Measurements from ENCODE around the gene MDN1.
A peak's percentile ranks its signal among the peaks of the same experiment; 100 is the strongest.
"Not testable (repeated sequence)": the region's sequence is repeated elsewhere in the genome, so short reads cannot be mapped to it uniquely, and the experiment has no call there.

Gene MDN1, protein sequence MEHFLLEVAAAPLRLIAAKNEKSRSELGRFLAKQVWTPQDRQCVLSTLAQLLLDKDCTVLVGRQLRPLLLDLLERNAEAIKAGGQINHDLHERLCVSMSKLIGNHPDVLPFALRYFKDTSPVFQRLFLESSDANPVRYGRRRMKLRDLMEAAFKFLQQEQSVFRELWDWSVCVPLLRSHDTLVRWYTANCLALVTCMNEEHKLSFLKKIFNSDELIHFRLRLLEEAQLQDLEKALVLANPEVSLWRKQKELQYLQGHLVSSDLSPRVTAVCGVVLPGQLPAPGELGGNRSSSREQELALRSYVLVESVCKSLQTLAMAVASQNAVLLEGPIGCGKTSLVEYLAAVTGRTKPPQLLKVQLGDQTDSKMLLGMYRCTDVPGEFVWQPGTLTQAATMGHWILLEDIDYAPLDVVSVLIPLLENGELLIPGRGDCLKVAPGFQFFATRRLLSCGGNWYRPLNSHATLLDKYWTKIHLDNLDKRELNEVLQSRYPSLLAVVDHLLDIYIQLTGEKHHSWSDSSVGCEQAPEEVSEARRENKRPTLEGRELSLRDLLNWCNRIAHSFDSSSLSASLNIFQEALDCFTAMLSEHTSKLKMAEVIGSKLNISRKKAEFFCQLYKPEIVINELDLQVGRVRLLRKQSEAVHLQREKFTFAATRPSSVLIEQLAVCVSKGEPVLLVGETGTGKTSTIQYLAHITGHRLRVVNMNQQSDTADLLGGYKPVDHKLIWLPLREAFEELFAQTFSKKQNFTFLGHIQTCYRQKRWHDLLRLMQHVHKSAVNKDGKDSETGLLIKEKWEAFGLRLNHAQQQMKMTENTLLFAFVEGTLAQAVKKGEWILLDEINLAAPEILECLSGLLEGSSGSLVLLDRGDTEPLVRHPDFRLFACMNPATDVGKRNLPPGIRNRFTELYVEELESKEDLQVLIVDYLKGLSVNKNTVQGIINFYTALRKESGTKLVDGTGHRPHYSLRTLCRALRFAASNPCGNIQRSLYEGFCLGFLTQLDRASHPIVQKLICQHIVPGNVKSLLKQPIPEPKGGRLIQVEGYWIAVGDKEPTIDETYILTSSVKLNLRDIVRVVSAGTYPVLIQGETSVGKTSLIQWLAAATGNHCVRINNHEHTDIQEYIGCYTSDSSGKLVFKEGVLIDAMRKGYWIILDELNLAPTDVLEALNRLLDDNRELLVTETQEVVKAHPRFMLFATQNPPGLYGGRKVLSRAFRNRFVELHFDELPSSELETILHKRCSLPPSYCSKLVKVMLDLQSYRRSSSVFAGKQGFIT (N-terminal part only)

GRCh38 chr6:89819336-89820130 lies at the start of gene MDN1:
MDN1 (minus strand) TSS chr6:89819794; CDS start chr6:89819607, 187 bp downstream.
- Histone ChIP-seq H3K9me3 (ENCODE audit: control insufficient read depth, insufficient read depth, low read length) (no peaks in the 10 kb centered on the region), H3K9ac (ENCODE audit: low read depth, low read length) (peak within 1 kb of the TSS; percentile 98), H3K27me3 (ENCODE audit: control insufficient read depth, insufficient read depth, low read length) (no peaks in the 10 kb centered on the region), H3K4me3 (ENCODE audit: low read depth, low read length) (peak within 1 kb of the TSS; percentile 79), H3K36me3 (ENCODE audit: control insufficient read depth, insufficient read depth, low read length) (peaks cover 5% of the 10 kb centered on the region), H3K4me1 (ENCODE audit: control insufficient read depth, insufficient read depth, low read length) (peaks cover 4% of the 10 kb centered on the region)

GRCh38 chr6:89866024-89866678 lies 46.6 kb upstream of the MDN1 start:
- no peaks in the 10 kb centered on the region for H3K9me3 ChIP-seq (ENCODE audit: control insufficient read depth, insufficient read depth, low read length)
- peaks cover 44% of the 10 kb centered on the region for H3K36me3 ChIP-seq (ENCODE audit: control insufficient read depth, insufficient read depth, low read length)
- no peaks in the 10 kb centered on the region for H3K27me3 ChIP-seq (ENCODE audit: control insufficient read depth, insufficient read depth, low read length)
- H3K4me3 ChIP-seq (ENCODE audit: low read depth, low read length), result no peak overlapping the region
- H3K9ac ChIP-seq (ENCODE audit: low read depth, low read length), result no peak overlapping the region
- H3K4me1 ChIP-seq (ENCODE audit: control insufficient read depth, insufficient read depth, low read length), result no peaks in the 10 kb centered on the region

DNA sequence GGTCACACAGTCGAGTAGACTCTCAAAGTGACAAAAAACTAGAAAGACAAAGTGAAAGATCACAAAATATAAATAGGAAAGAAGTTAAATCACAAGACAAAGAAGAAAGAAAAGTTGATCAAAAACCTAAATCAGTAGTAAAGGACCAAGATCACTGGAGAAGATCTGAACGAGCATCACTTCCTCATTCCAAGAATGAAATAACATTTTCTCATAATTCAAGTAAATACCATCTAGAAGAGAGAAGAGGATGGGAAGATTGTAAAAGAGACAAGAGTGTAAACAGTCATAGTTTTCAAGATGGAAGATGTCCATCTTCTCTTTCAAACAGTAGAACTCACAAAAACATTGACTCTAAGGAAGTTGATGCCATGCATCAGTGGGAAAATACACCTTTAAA lies 43.1 kb upstream of the MDN1 start:
- no peaks in the 10 kb centered on the region for H3K9me3 ChIP-seq (ENCODE audit: control insufficient read depth, insufficient read depth, low read length)
- H3K36me3 ChIP-seq (ENCODE audit: control insufficient read depth, insufficient read depth, low read length), result peaks cover 43% of the 10 kb centered on the region
- H3K9ac ChIP-seq (ENCODE audit: low read depth, low read length), result no peak overlapping the region
- no peak overlapping the region for H3K4me3 ChIP-seq (ENCODE audit: low read depth, low read length)
- H3K27me3 ChIP-seq (ENCODE audit: control insufficient read depth, insufficient read depth, low read length), result no peaks in the 10 kb centered on the region
- H3K4me1 ChIP-seq (ENCODE audit: control insufficient read depth, insufficient read depth, low read length), result no peaks in the 10 kb centered on the region

DNA sequence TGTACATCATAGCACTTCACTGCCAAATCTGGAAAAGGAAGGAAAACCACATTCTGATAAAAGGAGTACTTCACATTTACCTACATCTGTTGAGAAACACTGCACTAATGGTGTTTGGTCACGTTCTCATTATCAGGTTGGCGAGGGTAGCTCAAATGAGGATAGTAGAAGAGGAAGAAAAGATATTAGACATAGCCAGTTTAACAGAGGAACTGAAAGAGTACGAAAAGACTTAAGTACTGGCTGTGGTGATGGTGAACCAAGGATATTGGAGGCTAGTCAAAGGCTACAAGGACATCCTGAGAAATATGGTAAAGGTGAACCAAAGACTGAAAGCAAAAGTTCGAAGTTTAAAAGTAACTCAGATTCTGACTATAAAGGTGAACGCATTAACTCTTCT lies 42.7 kb upstream of the MDN1 start:
- no peaks in the 10 kb centered on the region for H3K9me3 ChIP-seq (ENCODE audit: control insufficient read depth, insufficient read depth, low read length)
- H3K9ac ChIP-seq (ENCODE audit: low read depth, low read length), result no peak overlapping the region
- peaks cover 42% of the 10 kb centered on the region for H3K36me3 ChIP-seq (ENCODE audit: control insufficient read depth, insufficient read depth, low read length)
- no peaks in the 10 kb centered on the region for H3K4me1 ChIP-seq (ENCODE audit: control insufficient read depth, insufficient read depth, low read length)
- H3K27me3 ChIP-seq (ENCODE audit: control insufficient read depth, insufficient read depth, low read length), result no peaks in the 10 kb centered on the region
- no peak overlapping the region for H3K4me3 ChIP-seq (ENCODE audit: low read depth, low read length)

- Histone ChIP-seq H3K27me3 (ENCODE audit: control insufficient read depth, insufficient read depth, low read length) (no peaks in the 10 kb centered on the region), H3K4me1 (ENCODE audit: control insufficient read depth, insufficient read depth, low read length) (no peaks in the 10 kb centered on the region), H3K36me3 (ENCODE audit: control insufficient read depth, insufficient read depth, low read length) (peaks cover 36% of the 10 kb centered on the region), H3K9ac (ENCODE audit: low read depth, low read length) (no peak overlapping the region), H3K4me3 (ENCODE audit: low read depth, low read length) (no peak overlapping the region), H3K9me3 (ENCODE audit: control insufficient read depth, insufficient read depth, low read length) (no peaks in the 10 kb centered on the region)
Measured at GRCh38 chr6:89859744-89860143, 40.1 kb upstream of the MDN1 start.

- peaks cover 25% of the 10 kb centered on the region for H3K36me3 ChIP-seq (ENCODE audit: control insufficient read depth, insufficient read depth, low read length)
- no peaks in the 10 kb centered on the region for H3K27me3 ChIP-seq (ENCODE audit: control insufficient read depth, insufficient read depth, low read length)
- no peaks in the 10 kb centered on the region for H3K9me3 ChIP-seq (ENCODE audit: control insufficient read depth, insufficient read depth, low read length)
- H3K9ac ChIP-seq (ENCODE audit: low read depth, low read length), result no peak overlapping the region
- no peak overlapping the region for H3K4me3 ChIP-seq (ENCODE audit: low read depth, low read length)
- H3K4me1 ChIP-seq (ENCODE audit: control insufficient read depth, insufficient read depth, low read length), result no peaks in the 10 kb centered on the region
Measured at GRCh38 chr6:89858041-89858440, 38.4 kb upstream of the MDN1 start.

- H3K4me1 ChIP-seq (ENCODE audit: control insufficient read depth, insufficient read depth, low read length), result no peaks in the 10 kb centered on the region
- H3K4me3 ChIP-seq (ENCODE audit: low read depth, low read length), result no peak overlapping the region
- H3K9ac ChIP-seq (ENCODE audit: low read depth, low read length), result no peak overlapping the region
- H3K36me3 ChIP-seq (ENCODE audit: control insufficient read depth, insufficient read depth, low read length), result peaks cover 11% of the 10 kb centered on the region
- no peaks in the 10 kb centered on the region for H3K27me3 ChIP-seq (ENCODE audit: control insufficient read depth, insufficient read depth, low read length)
- no peaks in the 10 kb centered on the region for H3K9me3 ChIP-seq (ENCODE audit: control insufficient read depth, insufficient read depth, low read length)
Measured at GRCh38 chr6:89853068-89853467, 33.5 kb upstream of the MDN1 start.

GRCh38 chr6:89847513-89847912 lies 27.9 kb upstream of the MDN1 start:
- H3K9me3 ChIP-seq (ENCODE audit: control insufficient read depth, insufficient read depth, low read length); H3K4me1 ChIP-seq (ENCODE audit: control insufficient read depth, insufficient read depth, low read length); H3K9ac ChIP-seq (ENCODE audit: low read depth, low read length); H3K4me3 ChIP-seq (ENCODE audit: low read depth, low read length); H3K36me3 ChIP-seq (ENCODE audit: control insufficient read depth, insufficient read depth, low read length); H3K27me3 ChIP-seq (ENCODE audit: control insufficient read depth, insufficient read depth, low read length): not testable (repeated sequence)

DNA sequence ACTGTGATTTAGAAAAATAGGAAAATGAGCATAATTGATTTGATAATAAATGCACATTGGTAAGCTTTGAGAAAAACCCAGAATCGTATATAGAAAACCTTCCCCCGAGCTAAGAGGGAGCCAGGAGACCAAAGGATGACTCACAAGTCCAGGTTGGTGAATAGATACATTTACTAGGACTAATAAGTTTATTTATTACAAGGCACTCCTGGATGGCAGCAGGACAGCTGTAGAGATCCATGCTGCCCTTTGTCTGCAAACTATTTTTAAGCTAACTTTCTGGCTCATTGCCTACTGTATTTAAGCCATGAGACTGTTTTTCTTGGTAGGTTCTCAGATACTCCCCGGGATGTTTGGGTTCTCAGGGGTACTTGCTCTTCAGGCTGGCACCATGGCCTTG lies 23.5 kb upstream of the MDN1 start:
- H3K9me3 ChIP-seq (ENCODE audit: control insufficient read depth, insufficient read depth, low read length), result no peaks in the 10 kb centered on the region
- H3K27me3 ChIP-seq (ENCODE audit: control insufficient read depth, insufficient read depth, low read length), result no peaks in the 10 kb centered on the region
- no peak overlapping the region for H3K9ac ChIP-seq (ENCODE audit: low read depth, low read length)
- no peak overlapping the region for H3K4me3 ChIP-seq (ENCODE audit: low read depth, low read length)
- no peaks in the 10 kb centered on the region for H3K4me1 ChIP-seq (ENCODE audit: control insufficient read depth, insufficient read depth, low read length)
- H3K36me3 ChIP-seq (ENCODE audit: control insufficient read depth, insufficient read depth, low read length), result peaks cover 4% of the 10 kb centered on the region

DNA sequence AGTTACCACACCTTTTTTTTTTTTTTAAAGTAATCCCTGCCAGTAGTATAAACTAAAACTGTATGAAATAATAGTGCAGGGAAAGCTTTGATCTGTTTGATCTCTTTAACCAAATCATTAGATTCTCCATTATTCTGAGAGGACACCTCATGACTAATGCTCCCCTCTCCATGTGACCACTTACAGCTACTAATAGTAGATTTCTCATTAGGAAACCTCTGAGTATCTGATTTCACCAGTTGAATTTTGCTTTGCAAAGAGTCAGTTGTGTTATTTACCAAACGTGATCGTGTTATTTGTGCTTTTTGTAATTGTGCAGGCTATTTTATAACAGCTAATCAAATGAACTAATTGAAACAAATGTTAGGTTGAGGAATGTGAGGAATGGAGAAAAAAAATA lies 22.6 kb upstream of the MDN1 start:
- Histone ChIP-seq H3K36me3 (ENCODE audit: control insufficient read depth, insufficient read depth, low read length) (peaks cover 7% of the 10 kb centered on the region), H3K27me3 (ENCODE audit: control insufficient read depth, insufficient read depth, low read length) (no peaks in the 10 kb centered on the region), H3K9ac (ENCODE audit: low read depth, low read length) (no peak overlapping the region), H3K4me1 (ENCODE audit: control insufficient read depth, insufficient read depth, low read length) (no peaks in the 10 kb centered on the region), H3K9me3 (ENCODE audit: control insufficient read depth, insufficient read depth, low read length) (no peaks in the 10 kb centered on the region), H3K4me3 (ENCODE audit: low read depth, low read length) (no peak overlapping the region)
